ENCODE results near the gene IP6K3.

DNA sequence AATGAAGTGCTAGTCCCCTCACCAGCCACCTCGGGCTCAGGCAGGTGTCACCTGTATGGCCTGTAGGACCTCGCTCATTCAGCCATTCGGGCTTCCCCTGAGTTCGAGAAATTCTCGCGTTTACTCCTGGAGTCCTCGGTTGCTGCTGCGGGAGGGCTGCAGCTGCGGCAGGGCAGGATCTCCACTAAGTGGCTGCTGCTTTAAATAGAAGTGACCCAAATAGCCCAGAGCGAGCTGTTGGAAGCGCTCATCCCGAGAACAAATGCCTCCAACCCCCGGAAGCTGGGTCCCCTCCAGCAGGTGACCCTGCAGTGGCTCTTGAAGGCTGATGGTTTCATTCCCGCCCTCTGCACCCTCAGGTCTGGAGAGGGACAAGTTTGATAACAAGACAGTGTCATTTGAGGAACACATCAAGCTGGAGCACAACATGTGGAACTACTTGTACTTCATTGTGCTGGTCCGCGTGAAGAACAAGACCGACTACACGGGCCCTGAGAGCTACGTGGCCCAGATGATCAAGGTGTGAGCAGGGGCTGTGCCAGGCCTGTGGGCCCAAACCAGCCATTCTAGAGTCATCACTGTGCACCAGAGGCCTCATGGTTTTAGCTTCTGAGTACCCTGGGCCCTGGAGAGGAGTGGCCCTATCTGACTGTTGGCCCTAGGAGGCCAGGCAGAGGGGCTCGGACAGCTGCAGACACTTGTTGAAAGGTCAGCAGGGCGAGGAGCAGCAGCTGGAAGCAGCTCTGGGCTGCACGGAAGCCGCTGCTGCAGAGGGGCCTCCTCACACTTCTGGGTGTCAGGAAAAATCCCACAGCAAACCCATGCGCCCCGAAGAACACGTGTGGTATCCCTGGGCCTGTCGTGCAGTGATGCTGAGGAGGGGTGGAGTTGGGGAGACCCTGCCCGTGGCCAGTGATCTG, 53.3 kb downstream of the IP6K3 start:
- no peak for TF ChIP-seq EZH2 (IDR thresholded peaks at IDR 0.05; ENCODE audit: borderline replicate concordance, low read depth, low read length, poor library complexity, severe bottlenecking)
- TF ChIP-seq, protein P1, sequence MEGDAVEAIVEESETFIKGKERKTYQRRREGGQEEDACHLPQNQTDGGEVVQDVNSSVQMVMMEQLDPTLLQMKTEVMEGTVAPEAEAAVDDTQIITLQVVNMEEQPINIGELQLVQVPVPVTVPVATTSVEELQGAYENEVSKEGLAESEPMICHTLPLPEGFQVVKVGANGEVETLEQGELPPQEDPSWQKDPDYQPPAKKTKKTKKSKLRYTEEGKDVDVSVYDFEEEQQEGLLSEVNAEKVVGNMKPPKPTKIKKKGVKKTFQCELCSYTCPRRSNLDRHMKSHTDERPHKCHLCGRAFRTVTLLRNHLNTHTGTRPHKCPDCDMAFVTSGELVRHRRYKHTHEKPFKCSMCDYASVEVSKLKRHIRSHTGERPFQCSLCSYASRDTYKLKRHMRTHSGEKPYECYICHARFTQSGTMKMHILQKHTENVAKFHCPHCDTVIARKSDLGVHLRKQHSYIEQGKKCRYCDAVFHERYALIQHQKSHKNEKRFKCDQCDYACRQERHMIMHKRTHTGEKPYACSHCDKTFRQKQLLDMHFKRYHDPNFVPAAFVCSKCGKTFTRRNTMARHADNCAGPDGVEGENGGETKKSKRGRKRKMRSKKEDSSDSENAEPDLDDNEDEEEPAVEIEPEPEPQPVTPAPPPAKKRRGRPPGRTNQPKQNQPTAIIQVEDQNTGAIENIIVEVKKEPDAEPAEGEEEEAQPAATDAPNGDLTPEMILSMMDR (conservative IDR thresholded peaks at IDR 0.05; ENCODE audit: low read depth, low read length), result no peak
